ENCODE data around the gene TOMM20L. TPM values are rescaled to one million over a fixed set of nuclear protein-coding genes. Genes with fewer than 3 reads are reported as not detected.
"Not testable (repeated sequence)": the region's sequence is repeated elsewhere in the genome, so short reads cannot be mapped to it uniquely, and the experiment has no call there.

TOMM20L gene
- not detected in 2 replicates for total RNA-seq

DNA sequence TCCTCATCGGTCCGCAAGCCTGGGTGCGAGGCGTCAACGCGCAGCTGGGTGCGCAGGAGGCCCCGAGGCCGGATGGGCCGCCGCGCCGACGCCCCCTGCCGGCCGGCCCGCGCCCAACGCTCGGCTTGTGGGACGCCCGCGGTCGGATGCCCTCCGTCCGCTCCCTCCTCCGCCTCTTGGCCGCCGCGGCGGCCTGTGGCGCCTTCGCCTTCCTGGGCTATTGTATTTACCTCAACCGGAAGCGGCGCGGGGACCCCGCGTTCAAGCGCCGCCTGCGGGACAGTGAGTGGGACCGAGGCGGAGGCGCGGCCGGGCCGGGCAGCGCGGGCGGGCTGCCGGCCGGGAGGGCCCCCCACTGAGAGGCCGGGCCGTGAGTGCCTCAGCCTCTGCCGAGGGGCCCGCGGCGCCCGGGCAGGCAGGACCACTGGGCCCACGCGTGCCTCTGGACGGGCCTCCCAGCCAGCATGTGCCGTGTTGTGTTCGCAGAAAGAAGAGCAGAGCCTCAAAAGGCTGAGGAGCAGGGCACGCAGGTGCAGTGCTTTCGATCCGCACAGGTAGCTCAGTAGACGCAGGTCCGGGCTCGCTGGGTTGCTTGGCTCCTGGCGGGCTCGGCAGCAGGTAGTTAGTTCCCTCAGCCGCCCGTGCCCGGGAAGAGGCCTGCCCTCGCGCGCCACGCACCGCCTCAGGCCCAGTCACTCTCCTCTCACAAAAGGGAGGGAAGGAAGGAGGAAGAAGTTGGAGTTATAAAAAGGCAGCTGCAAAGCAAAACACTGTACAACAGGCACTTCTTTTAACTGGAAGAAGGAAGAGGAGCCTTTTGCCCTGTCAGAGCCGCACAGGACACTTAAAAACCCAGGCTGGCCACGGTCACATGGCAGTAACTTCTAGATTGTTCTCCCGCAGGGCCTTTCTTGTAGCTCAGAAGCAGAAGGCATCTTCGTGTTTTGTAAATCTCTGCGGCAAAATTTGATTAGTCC, at the start of gene TOMM20L:
Gene TOMM20L (plus strand): TSS at position 119 of the 977 bp plus-strand sequence. CDS start 28 bp downstream, at position 147.
- H3K36me3 ChIP-seq (ENCODE audit: control insufficient read depth, insufficient read depth, low read length): no peaks in the 10 kb centered on the region
- TF ChIP-seq, protein P1, sequence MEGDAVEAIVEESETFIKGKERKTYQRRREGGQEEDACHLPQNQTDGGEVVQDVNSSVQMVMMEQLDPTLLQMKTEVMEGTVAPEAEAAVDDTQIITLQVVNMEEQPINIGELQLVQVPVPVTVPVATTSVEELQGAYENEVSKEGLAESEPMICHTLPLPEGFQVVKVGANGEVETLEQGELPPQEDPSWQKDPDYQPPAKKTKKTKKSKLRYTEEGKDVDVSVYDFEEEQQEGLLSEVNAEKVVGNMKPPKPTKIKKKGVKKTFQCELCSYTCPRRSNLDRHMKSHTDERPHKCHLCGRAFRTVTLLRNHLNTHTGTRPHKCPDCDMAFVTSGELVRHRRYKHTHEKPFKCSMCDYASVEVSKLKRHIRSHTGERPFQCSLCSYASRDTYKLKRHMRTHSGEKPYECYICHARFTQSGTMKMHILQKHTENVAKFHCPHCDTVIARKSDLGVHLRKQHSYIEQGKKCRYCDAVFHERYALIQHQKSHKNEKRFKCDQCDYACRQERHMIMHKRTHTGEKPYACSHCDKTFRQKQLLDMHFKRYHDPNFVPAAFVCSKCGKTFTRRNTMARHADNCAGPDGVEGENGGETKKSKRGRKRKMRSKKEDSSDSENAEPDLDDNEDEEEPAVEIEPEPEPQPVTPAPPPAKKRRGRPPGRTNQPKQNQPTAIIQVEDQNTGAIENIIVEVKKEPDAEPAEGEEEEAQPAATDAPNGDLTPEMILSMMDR (IDR thresholded peaks at IDR 0.05; ENCODE audit: insufficient read depth, low read length, poor library complexity, severe bottlenecking): no peak
- peak within 1 kb of the TSS; percentile 33 for H3K4me3 ChIP-seq (ENCODE audit: low read depth, low read length)
- no peaks in the 10 kb centered on the region for H3K27me3 ChIP-seq (ENCODE audit: control insufficient read depth, insufficient read depth, low read length)
- DNase-seq (ENCODE audit: low read depth): peak; percentile 14

DNA sequence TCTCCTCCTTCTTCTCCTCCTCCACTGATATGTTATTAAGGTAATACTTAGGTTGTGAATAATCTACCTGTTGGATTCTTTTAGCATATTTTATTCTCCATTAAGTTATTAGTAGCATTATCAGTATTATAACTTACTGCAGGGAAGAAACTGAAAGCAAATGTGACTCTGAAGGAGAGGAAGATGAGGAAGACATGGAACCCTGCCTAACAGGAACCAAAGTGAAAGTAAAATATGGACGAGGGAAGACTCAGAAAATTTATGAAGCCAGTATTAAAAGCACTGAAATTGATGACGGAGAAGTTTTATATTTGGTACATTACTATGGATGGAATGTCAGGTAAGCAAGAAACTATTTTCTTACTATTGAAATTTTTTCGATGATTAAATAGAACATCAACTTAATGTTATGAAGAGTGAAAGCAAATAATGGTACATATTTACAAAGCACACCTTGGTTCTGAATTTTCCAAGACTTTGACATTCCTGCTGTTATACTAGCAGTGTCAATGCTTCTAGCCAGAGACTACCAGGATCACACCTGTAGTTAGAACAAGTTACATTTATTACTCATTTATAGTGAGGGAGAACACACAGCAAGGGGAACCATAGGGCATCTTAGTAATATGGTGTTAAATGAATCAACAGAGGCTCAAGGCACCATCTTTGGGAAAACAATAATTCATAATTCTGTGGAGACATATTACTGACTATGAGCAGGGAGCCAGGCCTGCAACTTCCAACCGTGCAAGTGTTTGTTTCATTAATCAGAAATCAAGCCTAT, 42.0 kb upstream of the TOMM20L start:
- TF ChIP-seq, protein P1 (IDR thresholded peaks at IDR 0.05; ENCODE audit: insufficient read depth, low read length, poor library complexity, severe bottlenecking): no peak
- Histone ChIP-seq H3K4me3 (ENCODE audit: low read depth, low read length) (no peak overlapping the region), H3K36me3 (ENCODE audit: control insufficient read depth, insufficient read depth, low read length) (no peaks in the 10 kb centered on the region), H3K27me3 (ENCODE audit: control insufficient read depth, insufficient read depth, low read length) (no peaks in the 10 kb centered on the region)
- no peak for DNase-seq (ENCODE audit: low read depth)

DNA sequence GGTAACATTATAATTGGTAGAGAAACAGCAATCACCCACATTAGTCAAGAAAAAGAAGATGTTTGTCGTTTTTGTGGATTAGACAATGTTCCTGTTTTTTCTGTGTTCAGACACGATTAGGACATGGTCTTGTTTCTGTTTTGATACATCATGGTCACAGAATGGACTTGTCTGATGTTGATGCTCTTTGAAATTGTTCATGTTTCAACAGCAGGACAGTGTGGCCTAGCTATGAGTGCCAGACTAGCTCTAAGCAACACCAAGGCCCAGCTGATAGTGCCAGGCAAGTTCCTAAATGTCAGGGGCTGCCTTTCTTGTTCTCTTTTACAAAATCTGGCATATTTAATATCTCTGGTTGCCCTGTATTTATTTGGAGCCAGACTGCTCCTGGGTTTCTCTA, 40.9 kb upstream of the TOMM20L start:
- no peak overlapping the region for H3K4me3 ChIP-seq (ENCODE audit: low read depth, low read length)

DNA sequence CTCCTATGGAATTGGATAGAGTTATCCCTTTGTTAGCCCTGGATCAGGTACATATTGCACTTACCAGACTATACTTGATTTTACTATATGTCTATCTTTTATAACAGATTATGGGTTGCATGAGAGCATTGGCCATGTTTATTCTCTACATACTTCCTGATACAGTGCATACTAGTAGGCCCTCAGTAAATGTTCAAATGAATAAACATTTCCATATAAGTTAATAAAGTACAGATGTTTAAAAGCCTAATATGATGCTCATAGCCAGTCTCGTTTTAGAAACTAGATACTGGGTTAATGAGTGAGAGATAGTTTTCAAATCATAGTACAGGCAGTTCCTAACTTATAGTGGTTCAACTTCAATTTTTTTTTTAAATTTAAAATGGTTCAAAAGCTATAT, 39.5 kb upstream of the TOMM20L start:
- TF ChIP-seq, protein P1 (IDR thresholded peaks at IDR 0.05; ENCODE audit: insufficient read depth, low read length, poor library complexity, severe bottlenecking): no peak
- Histone ChIP-seq H3K36me3 (ENCODE audit: control insufficient read depth, insufficient read depth, low read length) (no peaks in the 10 kb centered on the region), H3K27me3 (ENCODE audit: control insufficient read depth, insufficient read depth, low read length) (no peaks in the 10 kb centered on the region), H3K4me3 (ENCODE audit: low read depth, low read length) (no peak overlapping the region)
- DNase-seq (ENCODE audit: low read depth): no peak

More for the DNA sequence above, 40.9 kb upstream of the TOMM20L start:
- no peak for DNase-seq (ENCODE audit: low read depth)
- TF ChIP-seq, protein P1 (IDR thresholded peaks at IDR 0.05; ENCODE audit: insufficient read depth, low read length, poor library complexity, severe bottlenecking): no peak
- Histone ChIP-seq H3K27me3 (ENCODE audit: control insufficient read depth, insufficient read depth, low read length) (no peaks in the 10 kb centered on the region), H3K36me3 (ENCODE audit: control insufficient read depth, insufficient read depth, low read length) (no peaks in the 10 kb centered on the region)

DNA sequence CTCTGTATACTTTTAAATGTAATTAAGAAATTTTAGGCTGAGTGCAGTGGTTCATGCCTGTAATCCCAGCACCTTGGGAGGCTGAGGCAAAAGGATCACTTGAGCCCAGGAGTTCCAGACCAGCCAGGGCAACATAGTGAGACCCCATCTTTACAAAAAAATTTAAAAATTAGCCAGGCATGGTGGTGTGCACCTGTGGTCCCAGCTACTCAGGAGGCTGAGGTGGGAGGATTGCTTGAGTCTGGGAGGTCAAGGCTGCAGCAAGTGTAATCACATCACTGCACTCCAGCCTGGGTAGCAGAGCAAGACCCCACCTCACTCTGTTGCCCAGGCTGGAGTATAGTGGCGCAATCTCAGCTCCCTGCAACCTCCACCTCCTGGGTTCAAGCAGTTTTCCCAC, 33.5 kb upstream of the TOMM20L start:
- H3K4me3 ChIP-seq (ENCODE audit: low read depth, low read length); H3K36me3 ChIP-seq (ENCODE audit: control insufficient read depth, insufficient read depth, low read length); H3K27me3 ChIP-seq (ENCODE audit: control insufficient read depth, insufficient read depth, low read length); DNase-seq (ENCODE audit: low read depth): not testable (repeated sequence)

DNA sequence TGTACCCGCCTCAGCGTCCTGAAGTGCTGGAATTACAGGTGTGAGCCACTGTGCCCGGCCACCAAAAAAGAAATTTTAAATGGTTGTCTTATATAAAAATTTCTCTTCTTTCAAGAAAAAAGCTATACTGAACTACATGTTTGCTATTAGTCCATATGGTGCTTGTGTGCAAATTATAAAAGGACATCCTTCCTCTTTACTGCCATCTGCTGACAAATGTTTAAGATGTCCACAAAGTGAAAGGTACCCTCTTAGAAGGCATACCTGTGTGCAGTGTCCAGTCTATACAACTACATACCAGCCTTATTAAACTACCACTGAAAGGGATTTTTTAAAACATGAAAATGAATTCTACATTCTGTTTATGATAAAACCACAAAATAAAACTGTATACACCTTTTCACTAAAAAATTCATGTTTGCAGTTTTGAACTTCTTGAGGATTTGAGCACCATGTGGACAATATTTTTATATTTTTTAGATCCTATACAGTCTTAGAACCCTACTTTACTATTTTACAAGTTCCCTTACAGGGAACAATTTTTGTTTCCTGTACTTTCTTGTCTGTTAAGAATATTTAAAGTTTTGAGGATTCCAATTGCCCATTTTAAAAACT, 32.8 kb upstream of the TOMM20L start:
- Histone ChIP-seq H3K4me3 (ENCODE audit: low read depth, low read length) (no peak overlapping the region), H3K36me3 (ENCODE audit: control insufficient read depth, insufficient read depth, low read length) (no peaks in the 10 kb centered on the region), H3K27me3 (ENCODE audit: control insufficient read depth, insufficient read depth, low read length) (no peaks in the 10 kb centered on the region)
- peak; percentile 5 for DNase-seq (ENCODE audit: low read depth)
- TF ChIP-seq, protein P1 (IDR thresholded peaks at IDR 0.05; ENCODE audit: insufficient read depth, low read length, poor library complexity, severe bottlenecking): peak; percentile 24

All from kidney epithelial cell (primary cell).